GM19455 (cell line): Measurements from ENCODE around the gene RBBP8NL.

Experiments used
- ATAC-seq: cut with Tn5 transposase; IDR thresholded peaks from one replicate; pipeline ENCODE4 v1.9.1; 2021; ENCODE audit not compliant: unreplicated experiment

The RBBP8NL gene

GRCh38 chr20:62394248-62395245, 32.8 kb downstream of the RBBP8NL start:
- no peak for ATAC-seq

GRCh38 chr20:62393830-62394229, 33.5 kb downstream of the RBBP8NL start:
- no peak for ATAC-seq

GRCh38 chr20:62393335-62393665, 34.0 kb downstream of the RBBP8NL start:
- no peak for ATAC-seq

GRCh38 chr20:62392621-62393334, 34.6 kb downstream of the RBBP8NL start:
- ATAC-seq = no peak

- no peak for ATAC-seq
Observed at GRCh38 chr20:62392077-62392418, 35.3 kb downstream of the RBBP8NL start.

- ATAC-seq = no peak
Observed at GRCh38 chr20:62391165-62392076, 35.9 kb downstream of the RBBP8NL start.

GRCh38 chr20:62390317-62391164, 36.8 kb downstream of the RBBP8NL start:
- ATAC-seq = no peak

GRCh38 chr20:62389601-62390087, 37.7 kb downstream of the RBBP8NL start:
- no peak for ATAC-seq

GRCh38 chr20:62388839-62389600, 38.3 kb downstream of the RBBP8NL start:
- no peak for ATAC-seq

GRCh38 chr20:62387933-62388635, 39.3 kb downstream of the RBBP8NL start:
- ATAC-seq = no peak

- no peak for ATAC-seq
Observed at GRCh38 chr20:62387219-62387913, 40.0 kb downstream of the RBBP8NL start.

GRCh38 chr20:62386383-62387218, 40.7 kb downstream of the RBBP8NL start, which contains the start of gene RPS21:
Gene RPS21, plus strand, starts transcription at chr20:62387103. Its CDS starts 236 bp downstream, at chr20:62387339.
- ATAC-seq = peak; percentile 81

GRCh38 chr20:62382306-62383198, 44.8 kb downstream of the RBBP8NL start:
- ATAC-seq = no peak

- ATAC-seq = no peak
Observed at GRCh38 chr20:62381842-62382241, 45.5 kb downstream of the RBBP8NL start.

GRCh38 chr20:62381202-62381797, 46.0 kb downstream of the RBBP8NL start:
- no peak for ATAC-seq

- ATAC-seq = no peak
Observed at GRCh38 chr20:62378215-62378614, 49.1 kb downstream of the RBBP8NL start.
